ENCODE measurements around the gene TGFB1. TPM values are rescaled to one million over a fixed set of nuclear protein-coding genes. Genes with fewer than 3 reads are reported as not detected.

Gene TGFB1
- total and polyA plus RNA-seq, 2 of the 13 experiments (the other 11 are each of a cell fraction or from before 2014, with no cell fraction given), result 4.1 to 5.4 TPM

- Histone ChIP-seq H4K20me1 (ENCODE audit: insufficient read depth, low read length) (no peaks in the 10 kb centered on the region), H2AFZ (ENCODE audit: low read length) (no peak within 1 kb of the TSS), H3K9ac (ENCODE audit: insufficient read depth, low read depth, low read length) (peak within 1 kb of the TSS; percentile 93), H3K27ac (ENCODE audit: extremely low read length, insufficient read depth, low read length) (peak within 1 kb of the TSS; percentile 94), H3K4me2 (ENCODE audit: low read depth, low read length) (peak within 1 kb of the TSS; percentile 86), H3K79me2 (ENCODE audit: insufficient read depth, low read length) (peaks cover 32% of the 10 kb centered on the region), H3K4me3 (replicated peaks in 1 of 3; ENCODE audit: insufficient read depth in 1 of 3, low read depth in 2 of 3, low read length in 3 of 3) (peak within 1 kb of the TSS; percentile 86 to 94 (median 90)), H3K4me1 (ENCODE audit: insufficient read depth, low read length) (peaks cover 30% of the 10 kb centered on the region), H3K27me3 (ENCODE audit: control insufficient read depth in 1 of 2, insufficient read depth in 2 of 2, low read length in 2 of 2) (no peaks in the 10 kb centered on the region; a peak in 1 of 5 replicates), H3K36me3 (replicated peaks in 1 of 2; ENCODE audit: control insufficient read depth in 1 of 2, insufficient read depth in 2 of 2, low read length in 2 of 2) (peaks cover 0 to 1% of the 10 kb centered on the region in 2 experiments; a peak in 1 of 5 replicates), H3K9me3 (ENCODE audit: low read length) (no peaks in the 10 kb centered on the region)
- ChIA-PET POLR2A (interaction anchor here (1.0 kb wide), 1 partner anchor 30 kb away, joined by 3 read pairs; the partner anchor contains the start of gene B3GNT8), CTCF (ENCODE audit: low intra/inter-chr PET ratio, low total read pairs) (no interaction called here)
- WGBS (ENCODE audit: low lambda C conversion rate), result under 1% methylated on average over 19 of the region's 50 CpGs
- DNase-seq (ENCODE audit: low spot score), result peak; percentile 99
- in situ Hi-C loops (cut with HindIII; ENCODE audit: extremely low pct_ligation_motif_present, low pct_unique_long_range_greater_than_20kb) (no loop called here), intact Hi-C loops (cut with micrococcal nuclease; ENCODE audit: unreplicated experiment) (no loop called here)
- peak; percentile 89 for FAIRE-seq
- ATAC-seq, result peak; percentile 94
- TSS peak; percentile 72 for BruUV-seq (replicated peaks)
- TF ChIP-seq ZSCAN31 (CRISPR knock-in tag; IDR thresholded peaks at IDR 0.05; ENCODE audit: low read depth), result peak; percentile 60
- TF ChIP-seq ZNF772 (CRISPR knock-in tag; IDR thresholded peaks at IDR 0.05), result no peak
- no peak for TF ChIP-seq ZC3H13 (CRISPR knock-in tag; IDR thresholded peaks at IDR 0.05)
- TF ChIP-seq, protein P1, sequence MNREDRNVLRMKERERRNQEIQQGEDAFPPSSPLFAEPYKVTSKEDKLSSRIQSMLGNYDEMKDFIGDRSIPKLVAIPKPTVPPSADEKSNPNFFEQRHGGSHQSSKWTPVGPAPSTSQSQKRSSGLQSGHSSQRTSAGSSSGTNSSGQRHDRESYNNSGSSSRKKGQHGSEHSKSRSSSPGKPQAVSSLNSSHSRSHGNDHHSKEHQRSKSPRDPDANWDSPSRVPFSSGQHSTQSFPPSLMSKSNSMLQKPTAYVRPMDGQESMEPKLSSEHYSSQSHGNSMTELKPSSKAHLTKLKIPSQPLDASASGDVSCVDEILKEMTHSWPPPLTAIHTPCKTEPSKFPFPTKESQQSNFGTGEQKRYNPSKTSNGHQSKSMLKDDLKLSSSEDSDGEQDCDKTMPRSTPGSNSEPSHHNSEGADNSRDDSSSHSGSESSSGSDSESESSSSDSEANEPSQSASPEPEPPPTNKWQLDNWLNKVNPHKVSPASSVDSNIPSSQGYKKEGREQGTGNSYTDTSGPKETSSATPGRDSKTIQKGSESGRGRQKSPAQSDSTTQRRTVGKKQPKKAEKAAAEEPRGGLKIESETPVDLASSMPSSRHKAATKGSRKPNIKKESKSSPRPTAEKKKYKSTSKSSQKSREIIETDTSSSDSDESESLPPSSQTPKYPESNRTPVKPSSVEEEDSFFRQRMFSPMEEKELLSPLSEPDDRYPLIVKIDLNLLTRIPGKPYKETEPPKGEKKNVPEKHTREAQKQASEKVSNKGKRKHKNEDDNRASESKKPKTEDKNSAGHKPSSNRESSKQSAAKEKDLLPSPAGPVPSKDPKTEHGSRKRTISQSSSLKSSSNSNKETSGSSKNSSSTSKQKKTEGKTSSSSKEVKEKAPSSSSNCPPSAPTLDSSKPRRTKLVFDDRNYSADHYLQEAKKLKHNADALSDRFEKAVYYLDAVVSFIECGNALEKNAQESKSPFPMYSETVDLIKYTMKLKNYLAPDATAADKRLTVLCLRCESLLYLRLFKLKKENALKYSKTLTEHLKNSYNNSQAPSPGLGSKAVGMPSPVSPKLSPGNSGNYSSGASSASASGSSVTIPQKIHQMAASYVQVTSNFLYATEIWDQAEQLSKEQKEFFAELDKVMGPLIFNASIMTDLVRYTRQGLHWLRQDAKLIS (CRISPR knock-in tag; IDR thresholded peaks at IDR 0.05), result no peak
- no peak for TF ChIP-seq ZNF841 (CRISPR knock-in tag; IDR thresholded peaks at IDR 0.05; ENCODE audit: borderline replicate concordance)
- peak; percentile 58 for TF ChIP-seq TBX2 (CRISPR knock-in tag; IDR thresholded peaks at IDR 0.05; ENCODE audit: borderline replicate concordance)
- TF ChIP-seq ZNF205 (CRISPR knock-in tag; IDR thresholded peaks at IDR 0.05), result peak; percentile 36; the same call in 1 of the 2 replicates
- peak; percentile 67; the same call in 1 of the 2 replicates for TF ChIP-seq ZBTB14 (CRISPR knock-in tag; IDR thresholded peaks at IDR 0.05)
- TF ChIP-seq ZFP90 (CRISPR knock-in tag; IDR thresholded peaks at IDR 0.05; ENCODE audit: borderline replicate concordance), result no peak
- TF ChIP-seq ZNF30 (CRISPR knock-in tag; IDR thresholded peaks at IDR 0.05), result no peak
- peak; percentile 52 for TF ChIP-seq ZNF883 (CRISPR knock-in tag; IDR thresholded peaks at IDR 0.05; ENCODE audit: not compliant biosample characterization)
- peak; percentile 83 for TF ChIP-seq RBFOX2 (IDR thresholded peaks at IDR 0.05; ENCODE audit: low read depth, low read length)
- TF ChIP-seq ZNF709 (CRISPR knock-in tag; IDR thresholded peaks at IDR 0.05), result peak; percentile 53
- TF ChIP-seq NR2F1 (CRISPR knock-in tag; IDR thresholded peaks at IDR 0.05), result no peak
- TF ChIP-seq PHF20 (CRISPR knock-in tag; IDR thresholded peaks at IDR 0.05), result peak; percentile 79
- no peak for TF ChIP-seq TEAD2 (CRISPR knock-in tag; IDR thresholded peaks at IDR 0.05)
- TF ChIP-seq CHCHD3 (CRISPR knock-in tag; IDR thresholded peaks at IDR 0.05), result no peak
- no peak for TF ChIP-seq ZNF576 (CRISPR knock-in tag; IDR thresholded peaks at IDR 0.05)
- TF ChIP-seq KDM5B (CRISPR knock-in tag; IDR thresholded peaks at IDR 0.05; ENCODE audit: borderline replicate concordance), result peak; percentile 73; the same call in 1 of the 2 replicates
These were observed 43.6 kb upstream of the TGFB1 start, which contains the start of the genes BCKDHA and EXOSC5 for GRCh38 chr19:41397086-41398049. Gene BCKDHA, plus strand, starts transcription at chr19:41397818. Its CDS starts 10 bp downstream, at chr19:41397828. Gene EXOSC5, minus strand, starts transcription at chr19:41397359. Its CDS starts 31 bp downstream, at chr19:41397328.

All from HepG2 (cell line).